Gastroesophageal sphincter (tissue), 3 donors: ENCODE results near the gene CSRNP3.

Experiments
- CTCF ChIP-seq, 4 experiments: fragments of 200-600 bp in 2 of 4; fragments of 450-650 bp in 2 of 4; sonication (generic) in 1 of 4; IDR thresholded peaks; one replicate each; pipeline ENCODE4 v1.5.1; 2017 to 2019; ENCODE audit warnings: antibody characterized with exemption in 4 of 4, mild to moderate bottlenecking in 2 of 4, moderate library complexity in 2 of 4
- EP300 ChIP-seq: sonication (generic); formaldehyde crosslinking; IDR thresholded peaks from one replicate; pipeline ENCODE4 v1.6.1; 2017; ENCODE audit warnings: antibody characterized with exemption, mild to moderate bottlenecking
- POLR2A ChIP-seq, 2 donors: fragments of 450-650 bp; IDR thresholded peaks; one replicate each; pipeline ENCODE4 v1.6.1; 2017; ENCODE audit warnings: antibody characterized with exemption in 2 of 2, mild to moderate bottlenecking in 2 of 2, moderate library complexity in 1 of 2
- POLR2AphosphoS5 ChIP-seq: sonication (generic); formaldehyde crosslinking; IDR thresholded peaks from one replicate; pipeline ENCODE4 v1.6.1; 2017; ENCODE audit warnings: antibody characterized with exemption

- TF ChIP-seq CTCF (IDR thresholded peaks at IDR 0.05) (no peak), EP300 (no peak), POLR2A (IDR thresholded peaks at IDR 0.05) (no peak), POLR2AphosphoS5 (no peak)
These were observed 44.0 kb downstream of the CSRNP3 start for GRCh38 chr2:165513479-165513878.
